HEK293 (cell line): ENCODE measurements around the gene NAALADL2.

ENCODE experiments used
- CTCF ChIP-seq: fragments of 450-650 bp; formaldehyde crosslinking; IDR thresholded peaks from 2 replicates; pipeline ENCODE4 v1.5.1; 2016; ENCODE audit warnings: missing biosample characterization, missing genetic modification characterization
- ZNF335 ChIP-seq: fragments of 450-650 bp; formaldehyde crosslinking; conservative IDR thresholded peaks from 2 replicates; pipeline ENCODE4 v1.5.1; 2016; ENCODE audit warnings: missing biosample characterization, missing genetic modification characterization
- ZNF558 ChIP-seq: fragments of 450-650 bp; formaldehyde crosslinking; IDR thresholded peaks from 2 replicates; pipeline ENCODE4 v1.5.1; 2016; ENCODE audit warnings: missing biosample characterization, missing genetic modification characterization

GRCh38 chr3:175384569-175384968 lies 525.4 kb downstream of the NAALADL2 start:
- TF ChIP-seq CTCF (no peak), ZNF558 (tag by site-specific recombination) (no peak), ZNF335 (tag by site-specific recombination) (no peak)
